HUES48 (cell line): Measurements from ENCODE around the gene PDE4D.

ENCODE experiments used
- H3K27ac ChIP-seq: one replicate; pipeline ENCODE4 v1.7.0; 2013; ENCODE audit warnings: low read depth, low read length, inconsistent platforms
- H3K27me3 ChIP-seq: 2 replicates; pipeline ENCODE4 v1.6.1; 2013; ENCODE audit warnings: mild to moderate bottlenecking, low read length; ENCODE audit not compliant: control insufficient read depth, insufficient read depth
- H3K36me3 ChIP-seq: 2 replicates; pipeline ENCODE4 v1.6.1; 2013; ENCODE audit warnings: low read length; ENCODE audit not compliant: control insufficient read depth, insufficient read depth
- H3K4me1 ChIP-seq: 2 replicates; pipeline ENCODE4 v1.6.1; 2013; ENCODE audit warnings: mild to moderate bottlenecking, low read length; ENCODE audit not compliant: control insufficient read depth, insufficient read depth
- H3K4me3 ChIP-seq: 2 replicates; pipeline ENCODE4 v1.5.1; 2013; ENCODE audit warnings: mild to moderate bottlenecking, low read depth, low read length
- H3K9ac ChIP-seq: 2 replicates; pipeline ENCODE4 v1.6.1; 2013; ENCODE audit warnings: mild to moderate bottlenecking, low read depth, low read length, moderate library complexity
- H3K9me3 ChIP-seq: 2 replicates; pipeline ENCODE4 v1.6.1; 2013; ENCODE audit warnings: low read length; ENCODE audit not compliant: control insufficient read depth, insufficient read depth

PDE4D gene

GRCh38 chr5:58946230-58946629, 947.3 kb downstream of the PDE4D start:
- H3K9me3 ChIP-seq, result peaks cover 4% of the 10 kb centered on the region; the same call in 1 of the 2 replicates
- H3K4me1 ChIP-seq, result no peaks in the 10 kb centered on the region
- no peak overlapping the region for H3K27ac ChIP-seq
- H3K27me3 ChIP-seq, result no peaks in the 10 kb centered on the region
- no peak overlapping the region for H3K9ac ChIP-seq
- H3K36me3 ChIP-seq, result no peaks in the 10 kb centered on the region
- H3K4me3 ChIP-seq, result no peak overlapping the region

GRCh38 chr5:58944221-58944620, 949.3 kb downstream of the PDE4D start:
- H3K27me3 ChIP-seq, result no peaks in the 10 kb centered on the region
- H3K27ac ChIP-seq, result no peak overlapping the region
- H3K4me1 ChIP-seq, result no peaks in the 10 kb centered on the region

GRCh38 chr5:58940446-58940845, 953.1 kb downstream of the PDE4D start:
- Histone ChIP-seq H3K36me3 (no peaks in the 10 kb centered on the region), H3K9ac (no peak overlapping the region)

More at GRCh38 chr5:58944221-58944620, 949.3 kb downstream of the PDE4D start:
- no peak overlapping the region for H3K9ac ChIP-seq
- peaks cover 4% of the 10 kb centered on the region; the same call in 1 of the 2 replicates for H3K9me3 ChIP-seq
- H3K36me3 ChIP-seq, result no peaks in the 10 kb centered on the region
- no peak overlapping the region for H3K4me3 ChIP-seq

GRCh38 chr5:58939664-58940063, 953.9 kb downstream of the PDE4D start:
- H3K9ac ChIP-seq, result no peak overlapping the region
- no peak overlapping the region for H3K4me3 ChIP-seq
- no peaks in the 10 kb centered on the region for H3K36me3 ChIP-seq
- H3K27me3 ChIP-seq, result no peaks in the 10 kb centered on the region
- peaks cover 4% of the 10 kb centered on the region; the same call in 1 of the 2 replicates for H3K9me3 ChIP-seq
- no peak overlapping the region for H3K27ac ChIP-seq
- H3K4me1 ChIP-seq, result no peaks in the 10 kb centered on the region

More at GRCh38 chr5:58940446-58940845, 953.1 kb downstream of the PDE4D start:
- Histone ChIP-seq H3K4me1 (no peaks in the 10 kb centered on the region), H3K9me3 (peaks cover 4% of the 10 kb centered on the region; the same call in 1 of the 2 replicates), H3K27ac (no peak overlapping the region), H3K4me3 (no peak overlapping the region), H3K27me3 (no peaks in the 10 kb centered on the region)

DNA sequence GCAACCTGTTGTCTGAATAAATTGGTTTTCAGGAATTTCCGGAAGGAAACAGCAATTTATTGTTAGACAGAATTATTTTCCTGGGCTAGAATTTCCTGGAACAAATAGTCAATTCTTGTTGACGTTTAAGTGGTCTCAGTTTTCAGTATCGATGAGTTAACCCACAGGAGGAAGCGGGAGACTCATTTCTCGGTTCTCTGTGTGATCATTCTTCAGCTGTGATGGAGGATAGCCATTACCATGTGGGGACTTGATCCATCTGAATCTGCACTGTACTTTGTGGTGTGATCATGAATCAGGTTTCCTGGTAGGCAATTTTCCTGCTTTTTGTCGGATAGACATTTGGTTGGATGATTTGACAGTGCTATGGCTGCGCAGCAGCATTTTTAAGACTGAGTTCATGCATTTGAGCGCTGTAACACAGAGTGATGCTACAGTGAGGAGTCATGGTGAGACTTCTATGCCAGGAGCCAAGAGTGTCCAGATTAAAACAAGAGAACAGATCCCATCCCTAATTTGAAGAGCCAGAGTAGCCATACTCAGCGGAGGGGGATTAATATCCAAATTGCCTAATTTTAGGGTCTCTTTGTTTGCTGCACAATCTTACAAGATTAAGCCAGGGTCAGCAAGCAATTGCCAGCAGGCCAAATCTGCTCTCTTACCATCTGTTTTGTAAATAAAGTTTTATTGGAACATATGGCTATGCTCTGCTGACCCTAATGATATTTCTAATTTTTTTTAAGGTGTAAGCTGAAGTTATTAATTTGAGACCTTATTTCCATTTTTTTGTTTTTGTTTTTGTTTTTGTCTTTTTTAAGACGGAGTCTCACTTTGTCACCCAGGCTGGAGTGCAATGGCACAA, 954.7 kb downstream of the PDE4D start:
- peaks cover 4% of the 10 kb centered on the region; the same call in 1 of the 2 replicates for H3K9me3 ChIP-seq
- H3K27ac ChIP-seq, result no peak overlapping the region
- H3K4me1 ChIP-seq, result no peaks in the 10 kb centered on the region
- H3K36me3 ChIP-seq, result no peaks in the 10 kb centered on the region
- no peak overlapping the region for H3K4me3 ChIP-seq
- no peaks in the 10 kb centered on the region for H3K27me3 ChIP-seq
- H3K9ac ChIP-seq, result no peak overlapping the region

DNA sequence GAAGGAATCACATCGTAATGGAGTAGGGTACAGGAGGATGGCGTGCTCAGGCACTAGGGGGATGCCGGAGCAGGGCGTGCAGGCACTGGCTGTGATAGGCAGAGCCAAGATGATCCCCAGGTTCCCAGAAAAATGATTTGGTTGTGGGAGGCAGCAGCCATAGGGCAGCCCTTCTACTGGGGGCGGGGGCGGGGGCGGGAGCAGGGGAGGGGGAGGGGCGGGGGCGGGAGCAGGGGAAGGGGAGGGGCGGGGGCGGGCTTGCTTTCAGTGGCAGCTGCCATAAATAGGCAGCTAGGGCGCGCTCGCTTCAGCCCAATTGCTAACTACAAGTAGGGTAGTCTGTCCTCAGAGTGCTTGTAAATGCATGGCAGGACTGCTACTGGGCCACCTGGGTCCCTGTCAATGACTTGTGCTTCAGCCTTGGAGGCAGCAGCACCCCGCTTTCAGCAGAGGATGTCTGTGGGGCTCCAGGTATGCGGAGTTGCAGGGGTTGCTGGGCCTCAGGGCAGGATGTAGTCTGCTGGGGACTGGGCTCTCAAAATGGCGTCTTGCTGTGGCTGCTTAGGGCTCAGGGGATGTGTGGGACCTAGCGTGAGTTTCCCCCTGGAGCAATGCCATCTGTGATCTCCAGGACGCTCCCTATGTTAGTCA, 956.4 kb downstream of the PDE4D start:
- no peak overlapping the region for H3K9ac ChIP-seq
- H3K27ac ChIP-seq, result no peak overlapping the region
- H3K9me3 ChIP-seq, result no peaks in the 10 kb centered on the region
- no peaks in the 10 kb centered on the region for H3K27me3 ChIP-seq
- no peak overlapping the region for H3K4me3 ChIP-seq
- H3K36me3 ChIP-seq, result no peaks in the 10 kb centered on the region
- H3K4me1 ChIP-seq, result no peaks in the 10 kb centered on the region

- Histone ChIP-seq H3K36me3 (no peaks in the 10 kb centered on the region), H3K4me3 (no peak overlapping the region), H3K9me3 (no peaks in the 10 kb centered on the region), H3K27ac (no peak overlapping the region), H3K9ac (no peak overlapping the region), H3K27me3 (no peaks in the 10 kb centered on the region), H3K4me1 (no peaks in the 10 kb centered on the region)
Measured at GRCh38 chr5:58934629-58935097, 958.9 kb downstream of the PDE4D start.

DNA sequence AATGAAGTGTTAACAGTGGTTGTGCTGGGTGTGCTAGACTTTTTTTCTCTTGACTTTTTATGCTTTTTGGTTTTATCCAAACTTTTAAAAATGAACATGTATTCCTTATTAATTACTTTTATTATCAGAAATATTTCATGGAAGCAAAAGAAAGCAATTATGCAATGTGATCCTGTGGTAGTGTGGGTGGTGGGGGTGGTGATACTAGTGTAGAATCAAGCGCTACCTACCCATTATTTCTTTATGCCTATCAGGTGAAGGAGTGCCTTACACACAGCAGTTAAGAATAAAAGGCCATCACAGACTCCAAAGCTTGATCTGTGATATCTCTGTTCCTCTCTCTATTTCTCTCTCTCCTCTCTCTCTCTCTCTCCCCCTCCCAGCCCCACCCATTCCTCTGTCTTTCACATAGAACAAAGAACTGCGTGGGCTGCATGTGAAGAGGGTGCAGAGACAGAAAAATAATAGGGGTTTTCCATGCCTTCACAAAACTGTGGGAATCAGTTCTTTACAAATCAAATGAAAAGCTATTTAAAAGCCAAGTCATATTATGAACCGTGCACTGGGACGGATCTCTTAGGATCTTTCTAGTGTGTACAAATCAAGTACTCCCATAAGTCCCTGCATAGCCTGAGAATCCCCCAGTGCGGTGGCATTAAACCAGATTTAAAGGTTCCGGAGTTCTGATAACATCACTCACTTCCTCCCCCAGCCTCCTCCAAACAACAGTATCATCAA, 959.5 kb downstream of the PDE4D start:
- Histone ChIP-seq H3K27ac (no peak overlapping the region), H3K4me1 (no peaks in the 10 kb centered on the region)

DNA sequence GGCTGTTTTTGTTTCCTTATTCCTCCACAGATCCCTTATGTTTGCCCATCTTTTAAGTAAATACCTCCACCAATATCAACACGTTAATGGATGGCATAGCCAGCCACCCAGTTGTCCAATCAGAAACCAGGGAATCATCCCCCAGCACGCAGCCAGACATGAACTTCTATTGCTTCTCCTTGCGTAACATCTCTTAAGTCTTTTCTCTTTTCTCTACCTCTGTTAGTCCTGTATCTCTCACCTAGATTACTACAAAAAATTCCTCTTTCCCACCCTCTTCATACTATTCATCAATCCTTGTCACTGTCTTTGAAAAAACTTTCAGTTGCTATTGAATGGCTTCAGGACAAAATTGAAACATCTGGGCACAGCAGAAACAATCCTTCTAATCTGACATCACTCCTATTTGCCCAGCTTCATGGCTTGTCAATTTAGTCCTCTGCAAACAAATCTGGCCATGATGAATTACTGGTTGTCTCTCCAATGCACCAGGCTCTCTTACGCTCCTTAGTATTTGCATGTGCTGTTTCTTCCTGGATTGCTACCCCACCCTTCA, 961.4 kb downstream of the PDE4D start:
- H3K27me3 ChIP-seq, result peaks cover 4% of the 10 kb centered on the region; the same call in 1 of the 2 replicates
- H3K27ac ChIP-seq, result no peak overlapping the region
- H3K36me3 ChIP-seq, result no peaks in the 10 kb centered on the region
- H3K4me1 ChIP-seq, result peaks cover 9% of the 10 kb centered on the region
- no peak overlapping the region for H3K4me3 ChIP-seq
- H3K9ac ChIP-seq, result no peak overlapping the region
- no peaks in the 10 kb centered on the region for H3K9me3 ChIP-seq

More for the DNA sequence above, 959.5 kb downstream of the PDE4D start:
- Histone ChIP-seq H3K9ac (no peak overlapping the region), H3K4me3 (no peak overlapping the region), H3K27me3 (no peaks in the 10 kb centered on the region), H3K36me3 (no peaks in the 10 kb centered on the region), H3K9me3 (no peaks in the 10 kb centered on the region)

DNA sequence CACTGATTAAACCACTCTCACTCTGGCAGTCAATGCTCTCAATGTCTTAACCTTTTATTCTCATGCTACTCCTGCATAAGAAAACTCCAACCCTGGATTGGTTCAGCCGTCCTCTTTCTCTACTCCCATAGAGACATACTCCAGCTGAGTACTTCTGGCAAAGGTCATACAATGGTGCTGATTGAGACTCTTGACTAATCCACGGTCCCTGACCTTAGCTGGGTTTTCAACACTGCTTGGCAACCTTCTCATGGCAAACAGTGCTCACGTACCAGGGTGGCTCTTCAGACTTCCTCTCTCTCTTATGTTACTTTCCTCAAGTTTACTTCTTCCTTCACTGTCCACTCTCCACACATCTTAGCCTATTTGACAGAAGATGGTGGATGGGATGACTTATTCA, 963.0 kb downstream of the PDE4D start:
- no peaks in the 10 kb centered on the region for H3K9me3 ChIP-seq
- no peak overlapping the region for H3K9ac ChIP-seq
- no peaks in the 10 kb centered on the region for H3K36me3 ChIP-seq
- no peak overlapping the region for H3K27ac ChIP-seq
- peaks cover 24% of the 10 kb centered on the region for H3K4me1 ChIP-seq
- peaks cover 4% of the 10 kb centered on the region; the same call in 1 of the 2 replicates for H3K27me3 ChIP-seq
- H3K4me3 ChIP-seq, result no peak overlapping the region
